Germinal center (tissue), 1 donor: ENCODE data around the gene MTA3.

Experiments
- DNase-seq: peaks from one replicate; pipeline ENCODE4 v3.0.0; 2012; ENCODE audit warnings: mixed read lengths, low spot score

MTA3 gene

GRCh38 chr2:42787424-42787787, 219.0 kb downstream of the MTA3 start:
- DNase-seq = no peak

- DNase-seq = no peak
Measured at GRCh38 chr2:42787788-42788477, 219.5 kb downstream of the MTA3 start.

GRCh38 chr2:42788478-42788793, 220.0 kb downstream of the MTA3 start:
- no peak for DNase-seq

DNA sequence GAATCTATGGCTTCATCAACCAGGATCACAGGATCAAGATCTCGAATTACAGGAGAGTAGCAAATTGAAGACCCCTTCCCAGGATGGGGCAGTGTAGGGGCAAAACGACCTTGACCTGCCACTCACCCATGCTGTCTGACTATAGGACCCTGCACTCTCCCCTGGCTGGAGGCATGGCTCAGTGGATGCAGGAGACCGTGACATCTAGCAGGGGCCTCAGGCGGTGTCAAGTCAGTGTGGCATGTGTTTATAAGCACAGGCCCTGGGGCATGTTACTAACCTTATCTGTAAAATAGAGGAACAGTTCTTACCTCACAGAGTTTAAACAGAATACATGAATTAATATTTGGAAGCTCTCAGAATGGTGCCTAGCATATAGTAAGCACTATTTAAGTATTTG, 220.4 kb downstream of the MTA3 start:
- no peak for DNase-seq

- no peak for DNase-seq
Measured at GRCh38 chr2:42789751-42790150, 221.3 kb downstream of the MTA3 start.

DNA sequence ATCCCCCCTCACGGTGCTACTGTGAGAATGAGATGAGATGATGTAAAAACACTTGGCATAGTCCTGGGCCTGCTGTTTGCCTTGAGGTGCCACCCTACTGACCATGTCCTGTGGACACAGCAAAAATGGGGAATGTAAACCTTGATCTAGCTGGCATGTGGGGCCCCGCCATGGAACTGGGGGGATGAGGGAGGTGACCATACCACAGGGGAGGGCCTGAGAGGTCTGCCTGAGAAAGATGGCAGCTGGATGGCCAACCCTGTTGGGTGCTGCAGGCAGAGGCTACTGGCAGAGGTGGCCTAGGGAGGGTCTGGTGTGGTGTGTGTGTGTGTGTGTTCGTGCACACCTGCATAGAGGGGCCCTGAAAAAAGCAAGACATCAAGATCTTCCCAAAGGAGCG, 223.2 kb downstream of the MTA3 start:
- no peak for DNase-seq

DNA sequence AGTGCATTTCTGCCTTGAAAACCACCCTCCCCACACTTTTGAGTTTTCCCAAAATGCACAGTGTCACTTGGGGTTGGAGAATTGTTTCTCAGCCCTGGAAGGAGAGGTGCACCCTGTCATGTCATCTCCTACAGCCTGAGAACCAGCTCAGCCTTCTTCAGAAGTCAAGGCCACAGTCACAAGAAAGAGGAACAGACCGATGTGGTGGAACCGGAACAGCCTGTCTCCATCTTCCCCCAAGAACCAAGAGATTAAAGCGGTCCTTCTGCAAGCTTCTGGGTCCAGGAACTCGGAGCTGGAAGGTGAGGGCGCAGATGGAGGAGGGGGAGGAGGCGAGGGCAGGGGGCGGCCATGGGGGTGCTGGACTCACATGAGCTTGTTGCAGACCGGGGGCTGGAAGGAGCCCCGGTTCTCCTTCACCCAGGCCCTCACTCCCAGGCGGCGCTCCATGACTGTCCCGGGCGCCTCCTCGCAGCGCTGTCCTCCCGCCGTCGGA, 223.7 kb downstream of the MTA3 start:
- peak; percentile 71 for DNase-seq

DNA sequence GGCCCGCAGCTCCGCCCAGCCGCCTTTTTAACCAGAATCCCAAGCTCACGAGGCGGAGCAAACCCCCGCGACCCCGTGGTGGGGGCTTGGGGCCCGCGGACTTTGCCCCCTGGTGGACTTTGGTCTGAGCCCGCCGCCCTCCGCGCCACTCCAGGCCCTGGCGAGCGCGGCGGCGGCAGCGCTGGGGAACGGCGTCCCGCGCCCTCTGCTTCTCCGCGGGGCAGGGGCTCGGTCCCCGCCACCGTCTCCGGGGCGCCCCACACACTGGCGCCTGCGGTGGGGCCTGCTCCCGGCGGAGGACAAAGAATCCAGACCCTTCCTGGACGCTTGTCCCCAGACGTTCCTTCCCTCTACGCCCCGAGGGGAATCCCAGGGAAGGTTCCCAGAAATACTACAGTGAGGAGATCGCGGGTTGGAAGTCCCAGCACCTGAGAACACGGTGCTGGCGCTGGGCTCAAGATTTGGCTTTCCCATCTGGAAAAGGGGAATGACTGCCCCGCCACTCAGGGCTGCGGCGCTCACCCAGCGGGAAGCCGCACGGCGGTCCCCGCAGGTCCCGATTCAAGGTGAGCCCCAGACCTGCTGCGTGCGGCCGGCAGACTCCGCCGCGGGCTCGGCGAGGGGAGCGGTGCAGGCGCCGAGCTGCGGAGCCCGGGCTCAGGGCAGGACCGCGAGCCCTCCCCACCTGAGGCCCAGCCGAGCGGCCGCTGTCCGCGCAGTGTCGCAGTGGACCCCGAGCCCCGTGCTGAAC, 224.3 kb downstream of the MTA3 start, which contains the start of gene HAAO:
Gene HAAO (minus strand): TSS at position 1 of the 751 bp plus-strand sequence. CDS start 47 bp downstream, outside the sequence.
- peak; percentile 62 for DNase-seq

DNA sequence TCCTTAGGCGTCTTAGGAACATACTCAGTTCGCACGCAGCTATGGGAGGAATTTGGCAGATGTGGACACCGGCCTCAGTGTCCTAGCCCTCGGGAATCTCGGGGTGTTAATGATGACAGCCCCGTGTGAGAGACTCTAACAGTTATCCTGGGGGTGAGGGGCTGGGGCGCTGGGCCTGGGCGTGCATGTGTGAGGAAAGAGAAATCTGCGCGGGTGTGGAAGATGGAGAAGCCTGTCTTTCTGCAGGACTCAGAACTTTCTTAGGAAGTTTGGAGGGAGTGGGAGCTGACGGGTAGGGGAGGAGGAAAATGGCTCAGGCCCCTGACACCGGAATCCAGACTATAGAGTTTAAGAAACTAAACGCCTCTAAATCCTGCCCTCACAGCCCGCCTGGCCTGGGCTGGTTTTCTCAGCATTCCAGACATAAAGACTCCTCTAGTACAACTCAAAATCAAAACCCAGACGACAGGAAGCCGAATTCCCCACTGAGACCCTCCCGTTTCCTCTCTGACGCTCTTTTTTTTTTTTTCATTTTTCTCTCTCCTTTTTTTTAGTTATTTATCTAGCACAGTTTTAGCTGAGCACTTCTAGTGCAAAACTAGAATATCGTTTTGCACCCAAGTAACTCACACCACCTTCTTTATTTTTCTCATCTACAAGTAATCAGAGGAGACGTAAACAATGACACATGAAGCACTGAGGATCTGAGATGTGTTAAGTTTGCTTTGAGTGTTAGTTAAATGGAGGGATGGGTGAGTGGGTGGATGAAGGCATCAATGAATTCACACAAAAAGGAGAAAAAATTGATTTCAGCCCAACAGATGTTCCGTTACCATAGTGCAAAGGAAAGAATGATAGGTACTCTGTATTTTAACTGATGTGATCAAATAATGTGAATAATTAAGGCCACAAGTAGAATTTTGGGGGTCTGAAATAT, 225.2 kb downstream of the MTA3 start:
- no peak for DNase-seq

- DNase-seq = no peak
Measured at GRCh38 chr2:42794271-42795046, 226.0 kb downstream of the MTA3 start.

DNA sequence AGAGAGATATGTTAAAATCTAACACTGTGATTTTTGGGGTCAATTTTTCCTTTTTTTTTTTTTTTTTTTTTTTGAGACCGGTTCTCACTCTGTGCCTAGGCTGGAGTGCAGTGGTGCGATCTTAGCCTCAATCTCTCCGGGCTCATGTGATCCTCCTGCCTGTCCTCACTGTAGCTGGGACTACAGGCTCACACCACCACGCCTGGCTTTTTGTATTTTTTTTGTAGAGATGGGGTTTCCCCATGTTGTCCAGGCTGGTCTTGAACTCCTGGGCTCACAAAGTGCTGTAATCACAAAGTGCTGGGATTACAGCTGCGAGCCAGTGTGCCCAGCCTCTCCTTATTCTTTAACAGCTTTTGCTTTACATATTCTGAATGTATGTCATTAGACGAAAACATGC, 226.8 kb downstream of the MTA3 start:
- DNase-seq = no peak

DNA sequence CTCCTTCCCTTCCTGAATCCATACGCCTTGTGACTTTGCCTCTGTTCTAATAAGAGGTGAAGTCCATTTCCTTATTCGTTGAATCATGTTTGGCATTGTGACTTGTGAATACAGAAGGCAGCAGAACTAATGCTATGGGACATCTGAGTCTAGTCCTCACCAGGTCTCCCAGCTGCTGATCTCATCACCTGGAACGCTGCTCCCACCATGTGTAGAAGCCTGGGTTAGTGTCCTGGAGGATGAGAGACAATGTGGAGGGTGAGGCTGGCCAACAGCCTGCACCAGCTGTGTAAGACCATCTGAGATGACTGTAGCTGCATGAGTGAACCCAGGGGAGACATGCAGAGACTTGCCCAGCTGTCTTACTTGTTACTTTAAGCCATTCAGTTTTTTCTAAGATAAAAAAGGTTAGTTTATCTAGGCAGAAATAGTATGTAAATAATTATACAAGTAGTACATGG, 227.4 kb downstream of the MTA3 start:
- DNase-seq = no peak

GRCh38 chr2:42796427-42797248, 228.2 kb downstream of the MTA3 start:
- DNase-seq = no peak

GRCh38 chr2:42797281-42797680, 228.8 kb downstream of the MTA3 start:
- DNase-seq = no peak

GRCh38 chr2:42799881-42800280, 231.4 kb downstream of the MTA3 start:
- DNase-seq = no peak

DNA sequence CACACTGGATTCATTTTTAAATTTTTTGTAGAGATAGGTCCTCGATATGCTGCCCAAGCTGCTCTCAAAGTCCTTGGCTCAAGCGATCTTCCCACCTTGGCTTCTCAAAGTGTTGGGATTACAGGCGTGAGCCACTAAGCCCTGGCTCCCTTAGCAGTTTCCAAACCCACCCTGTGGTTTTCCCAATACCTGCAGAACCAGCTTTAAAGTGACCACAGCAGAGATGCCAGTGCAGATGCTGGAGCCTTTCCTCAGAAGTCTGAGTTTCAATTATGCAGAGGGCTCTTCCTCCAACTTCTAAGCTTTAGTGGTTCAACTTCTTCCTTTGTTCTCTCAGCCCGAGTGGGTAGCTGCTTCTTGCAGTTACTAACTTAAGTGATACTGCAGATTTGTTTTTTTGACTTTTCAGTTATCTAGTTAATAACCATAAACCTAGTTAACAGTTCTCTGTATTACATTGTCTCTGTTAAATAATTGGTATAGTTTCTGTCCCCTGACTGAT, 232.1 kb downstream of the MTA3 start:
- no peak for DNase-seq

DNA sequence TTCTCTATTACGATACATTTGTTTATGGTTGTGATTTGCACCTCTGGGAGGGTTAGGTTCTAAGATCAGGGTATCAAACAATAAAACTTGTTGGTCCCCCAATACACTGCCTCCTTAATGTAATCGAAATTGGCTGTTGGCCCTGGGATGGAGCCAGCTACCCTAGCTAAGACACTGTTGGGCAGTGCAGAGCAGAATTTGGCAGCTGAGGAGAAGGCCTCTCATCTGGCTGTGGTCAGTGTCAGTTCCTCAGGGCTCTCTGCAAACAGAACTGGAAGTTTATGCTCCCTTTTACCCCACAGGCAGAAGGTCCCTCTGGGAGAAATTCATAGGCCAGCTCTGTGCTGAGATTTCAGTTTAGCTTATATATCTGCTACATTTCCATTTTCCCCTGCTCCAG, 232.5 kb downstream of the MTA3 start:
- no peak for DNase-seq

- DNase-seq = no peak
Measured at GRCh38 chr2:42801381-42801780, 232.9 kb downstream of the MTA3 start.

GRCh38 chr2:42802150-42802549, 233.7 kb downstream of the MTA3 start:
- DNase-seq = no peak

GRCh38 chr2:42804338-42804737, 235.9 kb downstream of the MTA3 start:
- no peak for DNase-seq

DNA sequence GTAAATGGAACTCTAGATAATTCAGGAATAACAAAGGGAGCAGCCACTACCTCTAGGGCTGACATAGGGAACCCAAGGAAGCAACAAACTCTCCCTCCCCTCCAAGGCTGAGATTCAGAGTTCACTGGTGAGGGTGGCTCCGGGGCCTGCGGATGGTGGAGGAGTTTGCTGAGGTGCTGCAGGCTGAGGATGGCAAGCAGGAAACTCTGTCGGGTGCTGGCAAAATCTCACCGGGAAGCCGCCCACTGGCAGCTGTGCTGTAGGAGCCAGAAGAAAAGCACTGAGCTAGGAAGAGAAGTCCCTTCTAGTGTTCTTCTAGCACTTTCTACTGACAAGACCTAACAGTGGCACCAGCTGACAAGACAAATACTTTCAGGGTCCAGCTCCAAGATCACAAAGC, 236.5 kb downstream of the MTA3 start:
- no peak for DNase-seq
